ENCODE results near the gene IP6K2.

DNA sequence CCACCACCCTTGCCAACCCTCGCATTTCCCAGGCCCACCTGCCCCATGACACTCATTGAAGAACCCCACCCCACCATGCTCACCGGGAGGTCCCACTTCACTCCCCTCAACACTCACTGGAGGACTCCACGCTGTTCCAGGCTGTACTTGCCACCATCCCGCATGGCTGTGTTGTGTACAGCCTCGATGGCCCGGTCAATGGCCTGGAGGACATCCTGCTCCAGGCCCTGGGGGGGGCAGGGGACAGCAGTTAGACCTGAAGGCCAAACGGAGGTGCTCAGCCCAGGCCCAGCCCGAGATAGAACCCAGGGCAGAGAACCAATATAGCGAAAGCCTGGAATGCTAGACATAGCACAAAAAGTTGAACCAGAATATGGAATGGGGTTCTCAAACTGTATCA, 34.2 kb downstream of the IP6K2 start:
- TF ChIP-seq, protein P1, sequence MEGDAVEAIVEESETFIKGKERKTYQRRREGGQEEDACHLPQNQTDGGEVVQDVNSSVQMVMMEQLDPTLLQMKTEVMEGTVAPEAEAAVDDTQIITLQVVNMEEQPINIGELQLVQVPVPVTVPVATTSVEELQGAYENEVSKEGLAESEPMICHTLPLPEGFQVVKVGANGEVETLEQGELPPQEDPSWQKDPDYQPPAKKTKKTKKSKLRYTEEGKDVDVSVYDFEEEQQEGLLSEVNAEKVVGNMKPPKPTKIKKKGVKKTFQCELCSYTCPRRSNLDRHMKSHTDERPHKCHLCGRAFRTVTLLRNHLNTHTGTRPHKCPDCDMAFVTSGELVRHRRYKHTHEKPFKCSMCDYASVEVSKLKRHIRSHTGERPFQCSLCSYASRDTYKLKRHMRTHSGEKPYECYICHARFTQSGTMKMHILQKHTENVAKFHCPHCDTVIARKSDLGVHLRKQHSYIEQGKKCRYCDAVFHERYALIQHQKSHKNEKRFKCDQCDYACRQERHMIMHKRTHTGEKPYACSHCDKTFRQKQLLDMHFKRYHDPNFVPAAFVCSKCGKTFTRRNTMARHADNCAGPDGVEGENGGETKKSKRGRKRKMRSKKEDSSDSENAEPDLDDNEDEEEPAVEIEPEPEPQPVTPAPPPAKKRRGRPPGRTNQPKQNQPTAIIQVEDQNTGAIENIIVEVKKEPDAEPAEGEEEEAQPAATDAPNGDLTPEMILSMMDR (IDR thresholded peaks at IDR 0.05) = no peak
- TF ChIP-seq POLR2A (IDR thresholded peaks at IDR 0.05) = no peak
